Peyer's patch (tissue), 4 donors: ENCODE measurements around the gene MAGI2.

Source experiments
- POLR2A ChIP-seq, 2 donors: fragments of 450-650 bp; IDR thresholded peaks; one replicate each; pipeline ENCODE4 v1.5.1; 2017; ENCODE audit warnings: antibody characterized with exemption in 2 of 2, mild to moderate bottlenecking in 2 of 2, moderate library complexity in 2 of 2
- TF ChIP-seq, protein P1 (sequence below), 6 experiments: fragments of 450-650 bp in 4 of 6; fragments of 200-600 bp in 2 of 6; sonication (generic) in 1 of 6; IDR thresholded peaks; one replicate each; pipeline ENCODE4 v1.5.1; 2017 to 2019; ENCODE audit warnings: antibody characterized with exemption in 6 of 6, mild to moderate bottlenecking in 3 of 6, moderate library complexity in 1 of 6

DNA sequence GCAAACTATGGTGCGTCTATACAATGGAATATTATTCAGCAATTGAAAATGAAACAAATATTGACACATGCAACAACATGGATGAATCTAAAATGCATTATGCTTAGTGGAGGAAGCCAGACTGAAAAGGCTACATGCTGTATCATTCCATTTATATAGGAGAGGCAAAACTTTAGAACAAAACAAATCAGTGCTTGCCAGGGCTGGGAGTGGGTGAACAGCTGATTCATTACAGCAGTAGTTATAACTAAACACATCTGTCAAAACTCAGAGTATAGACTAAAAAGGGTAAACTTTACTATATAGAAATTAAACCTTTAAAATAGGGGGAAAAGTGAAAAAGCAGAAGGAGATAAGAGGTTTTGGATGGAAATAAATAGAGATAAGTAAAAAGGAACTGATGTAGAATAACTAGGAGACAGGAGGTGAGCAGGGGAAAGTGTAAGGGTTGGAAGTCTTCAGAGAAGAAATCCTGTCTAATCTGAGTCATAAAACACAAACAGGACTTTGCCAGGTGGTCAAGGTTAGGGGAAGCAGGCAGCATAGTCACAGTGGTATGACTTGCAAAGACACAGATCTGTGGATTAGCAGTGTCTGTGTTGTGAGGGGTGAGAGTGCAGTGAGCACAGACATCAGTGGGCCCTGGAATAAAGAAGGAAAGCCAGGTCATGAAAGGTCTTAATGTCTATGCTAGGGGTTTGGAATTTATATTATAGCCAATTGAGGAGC is 1305.1 kb downstream of the MAGI2 start:
- TF ChIP-seq, protein P1, sequence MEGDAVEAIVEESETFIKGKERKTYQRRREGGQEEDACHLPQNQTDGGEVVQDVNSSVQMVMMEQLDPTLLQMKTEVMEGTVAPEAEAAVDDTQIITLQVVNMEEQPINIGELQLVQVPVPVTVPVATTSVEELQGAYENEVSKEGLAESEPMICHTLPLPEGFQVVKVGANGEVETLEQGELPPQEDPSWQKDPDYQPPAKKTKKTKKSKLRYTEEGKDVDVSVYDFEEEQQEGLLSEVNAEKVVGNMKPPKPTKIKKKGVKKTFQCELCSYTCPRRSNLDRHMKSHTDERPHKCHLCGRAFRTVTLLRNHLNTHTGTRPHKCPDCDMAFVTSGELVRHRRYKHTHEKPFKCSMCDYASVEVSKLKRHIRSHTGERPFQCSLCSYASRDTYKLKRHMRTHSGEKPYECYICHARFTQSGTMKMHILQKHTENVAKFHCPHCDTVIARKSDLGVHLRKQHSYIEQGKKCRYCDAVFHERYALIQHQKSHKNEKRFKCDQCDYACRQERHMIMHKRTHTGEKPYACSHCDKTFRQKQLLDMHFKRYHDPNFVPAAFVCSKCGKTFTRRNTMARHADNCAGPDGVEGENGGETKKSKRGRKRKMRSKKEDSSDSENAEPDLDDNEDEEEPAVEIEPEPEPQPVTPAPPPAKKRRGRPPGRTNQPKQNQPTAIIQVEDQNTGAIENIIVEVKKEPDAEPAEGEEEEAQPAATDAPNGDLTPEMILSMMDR (IDR thresholded peaks at IDR 0.05), result no peak
- no peak for TF ChIP-seq POLR2A (IDR thresholded peaks at IDR 0.05)
